ENCODE data around the gene TMEM169. TPM values are rescaled to one million over a fixed set of nuclear protein-coding genes. Genes with fewer than 3 reads are reported as not detected.

TMEM169 gene
- total and polyA plus RNA-seq, 2 of the 13 experiments (the other 11 are each of a cell fraction or from before 2014, with no cell fraction given), result 1.5 to 4.5 TPM

- Histone ChIP-seq H3K9me3 (ENCODE audit: low read length) (no peaks in the 10 kb centered on the region), H3K27ac (ENCODE audit: extremely low read length, insufficient read depth, low read length) (no peak overlapping the region), H3K4me2 (ENCODE audit: low read depth, low read length) (no peak overlapping the region), H2AFZ (ENCODE audit: low read length) (no peak overlapping the region), H3K79me2 (ENCODE audit: insufficient read depth, low read length) (peaks cover 68% of the 10 kb centered on the region), H4K20me1 (ENCODE audit: insufficient read depth, low read length) (no peaks in the 10 kb centered on the region), H3K27me3 (ENCODE audit: control insufficient read depth in 1 of 2, insufficient read depth in 2 of 2, low read length in 2 of 2) (no peaks in the 10 kb centered on the region; a peak in 1 of 5 replicates), H3K36me3 (replicated peaks in 1 of 2; ENCODE audit: control insufficient read depth in 1 of 2, insufficient read depth in 2 of 2, low read length in 2 of 2) (peaks cover 10 to 58% of the 10 kb centered on the region in 2 experiments), H3K4me3 (replicated peaks in 1 of 3; ENCODE audit: insufficient read depth in 1 of 3, low read depth in 2 of 3, low read length in 3 of 3) (no peak overlapping the region), H3K9ac (ENCODE audit: insufficient read depth, low read depth, low read length) (no peak overlapping the region), H3K4me1 (ENCODE audit: insufficient read depth, low read length) (peaks cover 77% of the 10 kb centered on the region)
- POLR2A ChIA-PET, result interaction anchor here (6.9 kb wide), 1 partner anchor 31 kb away, joined by 131 read pairs; the partner anchor contains the start of genes PECR and TMEM169
- BruUV-seq (replicated peaks), result no TSS peak
- intact Hi-C loops (cut with micrococcal nuclease; ENCODE audit: unreplicated experiment), result loop anchor here (5.0 kb wide), 2 partner anchors 289 to 389 kb away; no protein-coding TSS in a partner anchor
- FAIRE-seq (no peak), DNase-seq (ENCODE audit: low spot score) (no peak), ATAC-seq (no peak)
- 95% methylated on average over 4 of the region's 4 CpGs for WGBS (ENCODE audit: low lambda C conversion rate)
- in situ Hi-C loops (cut with HindIII; ENCODE audit: extremely low pct_ligation_motif_present, low pct_unique_long_range_greater_than_20kb), result no loop called here
- CTCF ChIA-PET (ENCODE audit: low intra/inter-chr PET ratio, low total read pairs), result no interaction called here
- TF ChIP-seq EHMT2 (IDR thresholded peaks at IDR 0.05; ENCODE audit: borderline replicate concordance, low read depth, low read length), result no peak
- TF ChIP-seq ZMAT3 (CRISPR knock-in tag; conservative IDR thresholded peaks at IDR 0.05), result no peak
- TF ChIP-seq ZMYM2 (CRISPR knock-in tag; IDR thresholded peaks at IDR 0.05), result no peak
- TF ChIP-seq, protein P1, sequence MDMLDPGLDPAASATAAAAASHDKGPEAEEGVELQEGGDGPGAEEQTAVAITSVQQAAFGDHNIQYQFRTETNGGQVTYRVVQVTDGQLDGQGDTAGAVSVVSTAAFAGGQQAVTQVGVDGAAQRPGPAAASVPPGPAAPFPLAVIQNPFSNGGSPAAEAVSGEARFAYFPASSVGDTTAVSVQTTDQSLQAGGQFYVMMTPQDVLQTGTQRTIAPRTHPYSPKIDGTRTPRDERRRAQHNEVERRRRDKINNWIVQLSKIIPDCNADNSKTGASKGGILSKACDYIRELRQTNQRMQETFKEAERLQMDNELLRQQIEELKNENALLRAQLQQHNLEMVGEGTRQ (IDR thresholded peaks at IDR 0.05; ENCODE audit: low read depth, low read length), result no peak
- TF ChIP-seq, protein P1 (CRISPR knock-in tag; IDR thresholded peaks at IDR 0.05; ENCODE audit: borderline replicate concordance), result no peak
- no peak for TF ChIP-seq DMTF1 (CRISPR knock-in tag; IDR thresholded peaks at IDR 0.05)
- no peak for TF ChIP-seq PCBP1 (IDR thresholded peaks at IDR 0.05; ENCODE audit: borderline replicate concordance, low read depth, low read length)
- TF ChIP-seq NFYC (CRISPR knock-in tag; IDR thresholded peaks at IDR 0.05), result no peak
- no peak for TF ChIP-seq ATF7 (IDR thresholded peaks at IDR 0.05)
- no peak for TF ChIP-seq ATF7 (CRISPR knock-in tag; IDR thresholded peaks at IDR 0.05)
- TF ChIP-seq, protein P2, sequence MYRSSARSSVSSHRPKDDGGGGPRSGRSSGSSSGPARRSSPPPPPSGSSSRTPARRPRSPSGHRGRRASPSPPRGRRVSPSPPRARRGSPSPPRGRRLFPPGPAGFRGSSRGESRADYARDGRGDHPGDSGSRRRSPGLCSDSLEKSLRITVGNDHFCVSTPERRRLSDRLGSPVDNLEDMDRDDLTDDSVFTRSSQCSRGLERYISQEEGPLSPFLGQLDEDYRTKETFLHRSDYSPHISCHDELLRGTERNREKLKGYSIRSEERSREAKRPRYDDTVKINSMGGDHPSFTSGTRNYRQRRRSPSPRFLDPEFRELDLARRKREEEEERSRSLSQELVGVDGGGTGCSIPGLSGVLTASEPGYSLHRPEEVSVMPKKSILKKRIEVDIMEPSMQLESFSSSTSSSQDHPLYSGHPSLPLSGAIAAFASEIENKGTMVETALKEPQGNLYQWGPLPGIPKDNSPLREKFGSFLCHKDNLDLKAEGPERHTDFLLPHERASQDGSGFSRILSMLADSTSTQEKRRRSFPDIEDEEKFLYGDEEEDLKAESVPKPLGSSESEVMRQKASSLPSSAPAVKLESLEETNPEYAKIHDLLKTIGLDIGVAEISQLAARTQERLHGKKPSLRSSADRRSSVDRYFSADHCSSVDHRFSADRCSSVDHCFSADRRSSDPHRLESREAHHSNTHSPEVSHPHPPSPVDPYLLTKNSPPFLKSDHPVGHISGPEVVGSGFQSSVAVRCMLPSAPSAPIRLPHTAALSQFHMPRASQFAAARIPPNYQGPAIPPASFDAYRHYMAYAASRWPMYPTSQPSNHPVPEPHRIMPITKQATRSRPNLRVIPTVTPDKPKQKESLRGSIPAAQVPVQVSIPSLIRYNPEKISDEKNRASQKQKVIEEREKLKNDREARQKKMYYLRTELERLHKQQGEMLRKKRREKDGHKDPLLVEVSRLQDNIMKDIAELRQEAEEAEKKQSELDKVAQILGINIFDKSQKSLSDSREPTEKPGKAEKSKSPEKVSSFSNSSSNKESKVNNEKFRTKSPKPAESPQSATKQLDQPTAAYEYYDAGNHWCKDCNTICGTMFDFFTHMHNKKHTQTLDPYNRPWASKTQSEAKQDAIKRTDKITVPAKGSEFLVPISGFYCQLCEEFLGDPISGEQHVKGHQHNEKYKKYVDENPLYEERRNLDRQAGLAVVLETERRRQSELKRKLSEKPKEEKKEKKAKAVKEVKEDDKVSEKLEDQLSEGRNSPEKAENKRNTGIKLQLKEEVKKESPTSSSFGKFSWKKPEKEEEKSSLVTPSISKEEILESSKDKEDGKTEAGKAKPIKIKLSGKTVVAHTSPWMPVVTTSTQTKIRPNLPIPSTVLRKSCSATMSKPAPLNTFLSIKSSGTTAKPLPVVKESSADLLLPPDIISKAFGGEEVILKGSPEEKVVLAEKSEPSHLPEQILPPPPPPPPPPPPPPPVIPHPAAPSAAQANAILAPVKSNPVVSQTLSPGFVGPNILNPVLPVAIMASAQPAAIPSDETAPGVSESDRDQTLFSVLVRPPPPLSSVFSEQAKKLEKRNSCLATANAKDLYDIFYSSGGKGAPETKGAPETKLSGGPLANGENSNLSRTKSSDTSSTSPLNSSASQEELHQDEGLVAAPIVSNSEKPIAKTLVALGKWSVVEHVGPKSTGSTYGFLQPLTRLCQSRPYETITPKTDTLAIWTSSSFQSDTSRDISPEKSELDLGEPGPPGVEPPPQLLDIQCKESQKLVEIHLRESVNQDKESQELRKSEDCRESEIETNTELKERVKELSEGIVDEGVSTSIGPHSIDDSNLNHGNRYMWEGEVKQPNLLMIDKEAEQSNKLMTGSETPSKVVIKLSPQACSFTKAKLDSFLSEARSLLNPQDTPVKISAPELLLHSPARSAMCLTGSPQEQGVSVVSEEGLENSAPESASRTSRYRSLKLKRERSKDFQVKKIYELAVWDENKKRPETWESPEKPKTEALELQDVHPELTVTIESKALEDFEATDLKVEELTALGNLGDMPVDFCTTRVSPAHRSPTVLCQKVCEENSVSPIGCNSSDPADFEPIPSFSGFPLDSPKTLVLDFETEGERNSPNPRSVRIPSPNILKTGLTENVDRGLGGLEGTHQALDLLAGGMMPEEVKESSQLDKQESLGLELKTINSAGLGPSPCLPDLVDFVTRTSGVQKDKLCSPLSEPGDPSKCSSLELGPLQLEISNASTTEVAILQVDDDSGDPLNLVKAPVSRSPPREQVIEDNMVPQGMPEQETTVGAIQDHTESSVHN (CRISPR knock-in tag; IDR thresholded peaks at IDR 0.05), result no peak
Measured at GRCh38 chr2:216112926-216113325, 31.2 kb downstream of the TMEM169 start.
